ENCODE results near the gene POLR2B. TPM values are rescaled to one million over a fixed set of nuclear protein-coding genes. Genes with fewer than 3 reads are reported as not detected.
"Not testable (repeated sequence)": the region's sequence is repeated elsewhere in the genome, so short reads cannot be mapped to it uniquely, and the experiment has no call there.

The POLR2B gene
- total and polyA plus RNA-seq, 5 donors: 38.1 to 80.9 (median 73.1) TPM

- Histone ChIP-seq H3K27ac (ENCODE audit: low read length) (peak overlapping the region; percentile 13), H3K9me3 (ENCODE audit: control insufficient read depth, low read length) (no peaks in the 10 kb centered on the region), H3K4me1 (ENCODE audit: control insufficient read depth, insufficient read depth, low read length) (peaks cover 11% of the 10 kb centered on the region), H3K4me3 (ENCODE audit: low read length) (no peak overlapping the region), H3K27me3 (ENCODE audit: control insufficient read depth, insufficient read depth) (no peaks in the 10 kb centered on the region)
- 62% methylated on average over 2 of the region's 2 CpGs for WGBS
- no peak for ATAC-seq
- DNase-seq: no peak
- intact Hi-C loops (cut with DNase I): no loop called here
Observed at GRCh38 chr4:57039345-57039744, 60.6 kb downstream of the POLR2B start.

- H3K9me3 ChIP-seq (ENCODE audit: control insufficient read depth, low read length): no peaks in the 10 kb centered on the region
- ATAC-seq: no peak
- H3K27ac ChIP-seq (ENCODE audit: low read length): no peak overlapping the region
- H3K4me1 ChIP-seq (ENCODE audit: control insufficient read depth, insufficient read depth, low read length): peaks cover 11% of the 10 kb centered on the region
- no peak for DNase-seq
- no peaks in the 10 kb centered on the region for H3K27me3 ChIP-seq (ENCODE audit: control insufficient read depth, insufficient read depth)
- intact Hi-C loops (cut with DNase I): loop anchor here (5.0 to 10.0 kb wide), 3 partner anchors 64 to 117 kb away; partner anchors contain the start of gene IGFBP7 (in 2 of the 4)
- H3K4me3 ChIP-seq (ENCODE audit: low read length): no peak overlapping the region
- 81% methylated on average over 6 of the region's 6 CpGs for WGBS
Observed at GRCh38 chr4:57040510-57040909, 61.8 kb downstream of the POLR2B start.

DNA sequence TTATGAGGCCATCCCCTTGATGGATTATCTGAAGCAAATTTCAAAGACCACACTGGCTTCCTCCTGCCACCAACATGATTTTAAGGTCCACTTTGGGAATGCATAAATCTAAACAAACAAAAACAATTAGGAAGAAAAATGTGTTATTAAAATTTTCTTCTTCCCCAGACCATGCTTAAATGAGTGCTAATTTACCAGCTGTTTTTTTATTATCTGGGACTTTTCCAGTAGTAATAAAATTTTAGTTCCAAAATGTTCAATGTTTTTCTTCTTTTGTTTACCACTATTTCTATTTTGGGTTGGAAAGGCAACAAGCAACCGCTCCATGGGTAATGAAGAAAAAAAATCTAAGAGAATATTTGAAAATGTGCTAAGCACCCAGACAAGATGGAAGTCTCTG lies 62.3 kb downstream of the POLR2B start:
- H3K27ac ChIP-seq (ENCODE audit: low read length): no peak overlapping the region
- ATAC-seq (no peak), DNase-seq (no peak)
- H3K9me3 ChIP-seq (ENCODE audit: control insufficient read depth, low read length): no peaks in the 10 kb centered on the region
- 60% methylated on average over 1 of the region's 1 CpG for WGBS
- intact Hi-C loops (cut with DNase I): loop anchor here (5.0 to 10.0 kb wide), 3 partner anchors 64 to 116 kb away; partner anchors contain the start of gene IGFBP7 (in 2 of the 4)
- H3K4me1 ChIP-seq (ENCODE audit: control insufficient read depth, insufficient read depth, low read length): peaks cover 11% of the 10 kb centered on the region
- no peaks in the 10 kb centered on the region for H3K27me3 ChIP-seq (ENCODE audit: control insufficient read depth, insufficient read depth)
- no peak overlapping the region for H3K4me3 ChIP-seq (ENCODE audit: low read length)

- H3K27ac ChIP-seq (ENCODE audit: low read length): peak overlapping the region; percentile 60
- peak; percentile 79 to 84 for ATAC-seq
- WGBS: 28% methylated on average over 5 of the region's 5 CpGs
- no peaks in the 10 kb centered on the region for H3K9me3 ChIP-seq (ENCODE audit: control insufficient read depth, low read length)
- intact Hi-C loops (cut with DNase I): loop anchor here (5.0 to 10.0 kb wide), 3 partner anchors 62 to 115 kb away; partner anchors contain the start of gene IGFBP7 (in 2 of the 4)
- no peak overlapping the region for H3K4me3 ChIP-seq (ENCODE audit: low read length)
- H3K27me3 ChIP-seq (ENCODE audit: control insufficient read depth, insufficient read depth): no peaks in the 10 kb centered on the region
- peak; percentile 73 to 83 (median 82) for DNase-seq
- H3K4me1 ChIP-seq (ENCODE audit: control insufficient read depth, insufficient read depth, low read length): peaks cover 11% of the 10 kb centered on the region
Observed at GRCh38 chr4:57042711-57043169, 64.0 kb downstream of the POLR2B start.

- DNase-seq: peak in 2 of 3 donors; percentile 58 to 61
- no peak overlapping the region for H3K4me3 ChIP-seq (ENCODE audit: low read length)
Observed at GRCh38 chr4:57043347-57044251, 64.9 kb downstream of the POLR2B start.

GRCh38 chr4:57044279-57044678 lies 65.6 kb downstream of the POLR2B start:
- peaks cover 13% of the 10 kb centered on the region for H3K4me1 ChIP-seq (ENCODE audit: control insufficient read depth, insufficient read depth, low read length)
- H3K4me3 ChIP-seq (ENCODE audit: low read length): no peak overlapping the region
- no peaks in the 10 kb centered on the region for H3K27me3 ChIP-seq (ENCODE audit: control insufficient read depth, insufficient read depth)
- peak overlapping the region; percentile 95 for H3K27ac ChIP-seq (ENCODE audit: low read length)
- H3K9me3 ChIP-seq (ENCODE audit: control insufficient read depth, low read length): no peaks in the 10 kb centered on the region
- ATAC-seq (no peak), DNase-seq (no peak)
- 49% methylated on average over 1 of the region's 1 CpG for whole genome bisulfite sequencing
- intact Hi-C loops (cut with DNase I): loop anchor here (5.0 to 10.0 kb wide), 3 partner anchors 61 to 113 kb away; partner anchors contain the start of gene IGFBP7 (in 2 of the 4)

More at GRCh38 chr4:57043347-57044251, 64.9 kb downstream of the POLR2B start:
- no peaks in the 10 kb centered on the region for H3K9me3 ChIP-seq (ENCODE audit: control insufficient read depth, low read length)
- peaks cover 11% of the 10 kb centered on the region for H3K4me1 ChIP-seq (ENCODE audit: control insufficient read depth, insufficient read depth, low read length)
- WGBS: 31% methylated on average over 6 of the region's 6 CpGs
- intact Hi-C loops (cut with DNase I): loop anchor here (5.0 to 10.0 kb wide), 3 partner anchors 61 to 114 kb away; partner anchors contain the start of gene IGFBP7 (in 2 of the 4)
- H3K27me3 ChIP-seq (ENCODE audit: control insufficient read depth, insufficient read depth): no peaks in the 10 kb centered on the region
- H3K27ac ChIP-seq (ENCODE audit: low read length): peak overlapping the region; percentile 95
- ATAC-seq: peak; percentile 75 to 85

DNA sequence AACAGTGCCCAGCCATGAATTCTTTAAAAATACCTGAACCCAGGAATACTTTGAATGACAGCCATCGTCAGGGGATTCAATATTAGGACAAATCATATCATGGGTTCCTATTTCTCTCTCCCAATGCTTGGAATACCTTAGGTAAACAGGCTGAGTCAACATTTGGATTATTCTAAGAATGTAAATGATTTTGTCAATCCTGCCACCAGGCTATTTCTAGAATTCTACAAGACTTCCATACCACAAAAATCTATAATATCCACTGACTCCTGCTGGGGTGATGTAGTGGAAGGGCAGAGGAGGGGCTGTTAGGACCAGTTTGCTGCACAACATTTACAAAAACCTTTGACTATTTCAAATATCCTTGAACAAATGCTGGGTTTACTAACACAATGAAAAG lies 66.3 kb downstream of the POLR2B start:
- Histone ChIP-seq H3K4me1 (ENCODE audit: control insufficient read depth, insufficient read depth, low read length) (peaks cover 13% of the 10 kb centered on the region), H3K4me3 (ENCODE audit: low read length) (no peak overlapping the region), H3K27ac (ENCODE audit: low read length) (no peak overlapping the region), H3K9me3 (ENCODE audit: control insufficient read depth, low read length) (no peaks in the 10 kb centered on the region), H3K27me3 (ENCODE audit: control insufficient read depth, insufficient read depth) (no peaks in the 10 kb centered on the region)
- intact Hi-C loops (cut with DNase I): loop anchor here (5.0 to 10.0 kb wide), 3 partner anchors 60 to 112 kb away; partner anchors contain the start of gene IGFBP7 (in 2 of the 4)
- DNase-seq (no peak), ATAC-seq (no peak)
- 90% methylated on average over 1 of the region's 1 CpG for WGBS

GRCh38 chr4:57047046-57047445 lies 68.3 kb downstream of the POLR2B start:
- 93% methylated on average over 6 of the region's 6 CpGs for WGBS
- intact Hi-C loops (cut with DNase I): loop anchor here in 2 of 4 donors (10.0 kb wide), 1 partner anchor 58 kb away; no protein-coding TSS in a partner anchor
- H3K4me1 ChIP-seq (ENCODE audit: control insufficient read depth, insufficient read depth, low read length): peaks cover 13% of the 10 kb centered on the region
- not testable (repeated sequence) for ATAC-seq; H3K9me3 ChIP-seq (ENCODE audit: control insufficient read depth, low read length); H3K27me3 ChIP-seq (ENCODE audit: control insufficient read depth, insufficient read depth); DNase-seq; H3K27ac ChIP-seq (ENCODE audit: low read length); H3K4me3 ChIP-seq (ENCODE audit: low read length)

DNA sequence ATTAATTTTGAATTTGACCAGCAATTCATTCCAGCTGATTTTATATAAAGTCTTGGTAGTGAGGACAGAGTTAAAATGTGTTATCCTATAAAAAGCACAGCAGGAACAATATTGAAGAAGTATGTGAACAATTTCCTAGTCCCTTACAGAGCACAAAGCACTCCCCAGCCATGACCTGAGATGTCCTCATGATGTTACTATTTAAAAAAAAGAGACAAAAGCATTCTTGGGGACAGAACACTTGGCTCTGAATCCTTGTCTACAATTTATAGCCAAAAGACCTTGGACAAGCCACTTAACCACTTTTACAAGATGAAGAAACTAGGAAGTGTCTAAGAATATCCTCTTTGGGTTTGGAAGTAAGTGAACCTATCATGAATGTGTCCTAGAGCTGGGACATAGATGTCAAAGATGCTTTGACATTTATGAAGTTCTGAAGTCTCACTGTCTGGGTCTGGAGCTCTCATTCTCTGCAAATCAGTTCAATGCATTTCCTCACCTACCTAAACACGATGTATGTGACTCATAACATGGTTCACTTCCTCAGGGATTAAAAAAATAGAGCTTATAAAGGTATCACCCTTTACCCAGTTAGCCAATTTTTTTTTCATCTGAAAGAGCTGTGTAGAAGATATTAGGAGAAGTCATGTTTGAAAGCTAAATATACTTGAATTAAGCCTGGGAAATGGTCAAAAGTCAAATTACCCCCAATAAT lies 70.1 kb downstream of the POLR2B start:
- Histone ChIP-seq H3K9me3 (ENCODE audit: control insufficient read depth, low read length) (no peaks in the 10 kb centered on the region), H3K4me1 (ENCODE audit: control insufficient read depth, insufficient read depth, low read length) (peaks cover 8% of the 10 kb centered on the region), H3K27ac (ENCODE audit: low read length) (peak overlapping the region; percentile 22), H3K4me3 (ENCODE audit: low read length) (no peak overlapping the region), H3K27me3 (ENCODE audit: control insufficient read depth, insufficient read depth) (no peaks in the 10 kb centered on the region)
- DNase-seq: no peak
- ATAC-seq: no peak
- WGBS: 45% methylated on average over 1 of the region's 1 CpG
- intact Hi-C loops (cut with DNase I): loop anchor here in 2 of 4 donors (10.0 kb wide), 1 partner anchor 56 kb away; no protein-coding TSS in a partner anchor

- peak; percentile 25 to 40 for ATAC-seq
- Histone ChIP-seq H3K27ac (ENCODE audit: low read length) (no peak overlapping the region), H3K27me3 (ENCODE audit: control insufficient read depth, insufficient read depth) (no peaks in the 10 kb centered on the region), H3K4me1 (ENCODE audit: control insufficient read depth, insufficient read depth, low read length) (peaks cover 6% of the 10 kb centered on the region), H3K4me3 (ENCODE audit: low read length) (no peak overlapping the region), H3K9me3 (ENCODE audit: control insufficient read depth, low read length) (no peaks in the 10 kb centered on the region)
- 26% methylated on average over 3 of the region's 3 CpGs for WGBS
- intact Hi-C loops (cut with DNase I): no loop called here
- DNase-seq: peak in 1 of 3 donors; percentile 50
Observed at GRCh38 chr4:57051095-57051494, 72.4 kb downstream of the POLR2B start.

Data from right cardiac atrium (tissue), 5 donors.